Measurements from ENCODE around the gene CACHD1.
"Not testable (repeated sequence)": the region's sequence is repeated elsewhere in the genome, so short reads cannot be mapped to it uniquely, and the experiment has no call there.

Gene CACHD1

DNA sequence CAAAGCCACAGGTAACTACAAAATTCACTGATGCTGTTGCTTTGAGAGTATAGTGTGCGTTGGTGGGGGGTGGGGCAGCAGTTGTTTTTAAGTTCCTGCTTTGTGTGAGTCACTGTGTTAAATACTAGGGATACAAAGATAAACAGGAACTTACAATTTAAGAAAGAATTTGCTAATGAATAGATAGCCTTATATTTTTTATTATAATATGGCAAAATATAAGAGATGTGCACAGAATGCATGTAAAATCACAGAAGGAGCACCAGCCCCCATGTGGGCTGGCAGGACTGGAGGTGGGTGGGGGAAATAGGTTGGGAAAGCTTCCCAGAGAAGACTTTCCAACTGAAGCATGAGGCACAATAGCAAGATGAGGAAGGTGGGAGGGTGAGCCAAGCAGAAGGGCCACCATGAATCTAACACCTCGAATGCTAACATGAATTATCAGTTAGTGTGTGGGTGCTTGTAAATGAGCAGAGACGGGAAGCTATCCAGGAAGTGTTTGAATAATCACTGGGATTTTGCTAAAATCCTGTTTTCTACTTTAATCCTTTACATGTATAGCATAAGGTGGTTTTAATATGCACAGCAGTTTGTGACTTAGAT, 217.9 kb downstream of the CACHD1 start:
- no peak overlapping the region for H3K27ac ChIP-seq (ENCODE audit: low read depth, low read length)
- peaks cover 32 to 62% (median 36%) of the 10 kb centered on the region in 5 donors for H3K36me3 ChIP-seq (ENCODE audit: control insufficient read depth in 5 of 5, insufficient read depth in 5 of 5, low read length in 5 of 5)

DNA sequence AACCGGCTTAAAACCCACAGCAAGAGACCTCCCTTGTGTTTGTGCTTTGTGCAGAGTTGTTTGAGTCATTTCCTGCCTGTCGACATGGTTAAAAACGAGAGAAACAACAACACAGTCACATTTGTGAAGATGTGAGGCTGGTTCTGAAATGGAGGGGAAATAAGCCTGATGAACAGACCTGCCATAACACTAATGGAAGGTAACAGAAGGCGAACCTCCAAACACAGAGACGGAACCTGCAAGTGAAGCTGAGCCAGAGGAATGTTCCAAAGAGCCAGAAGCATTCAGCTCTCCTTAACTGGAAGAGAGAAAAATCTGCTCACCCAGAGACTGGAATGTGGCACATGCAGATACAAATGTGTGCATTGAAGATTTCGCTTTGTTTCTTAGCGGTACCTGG, 221.7 kb downstream of the CACHD1 start:
- Histone ChIP-seq H3K4me3 (ENCODE audit: low read depth in 1 of 5, low read length in 5 of 5) (no peak overlapping the region), H3K27ac (ENCODE audit: low read depth, low read length) (no peak overlapping the region), H3K4me1 (ENCODE audit: control insufficient read depth in 5 of 5, insufficient read depth in 5 of 5, low read length in 5 of 5) (peaks cover 0 to 13% (median 2%) of the 10 kb centered on the region in 5 donors), H3K36me3 (ENCODE audit: control insufficient read depth in 5 of 5, insufficient read depth in 5 of 5, low read length in 5 of 5) (peaks cover 21 to 50% (median 31%) of the 10 kb centered on the region in 5 donors), H3K9ac (ENCODE audit: low read length in 5 of 5) (no peak overlapping the region), H3K27me3 (ENCODE audit: control insufficient read depth in 5 of 5, insufficient read depth in 4 of 5, low read length in 5 of 5) (no peaks in the 10 kb centered on the region), H3K9me3 (ENCODE audit: control insufficient read depth in 5 of 5, low read length in 5 of 5) (no peaks in the 10 kb centered on the region)

More for the DNA sequence above, 217.9 kb downstream of the CACHD1 start:
- Histone ChIP-seq H3K4me1 (ENCODE audit: control insufficient read depth in 5 of 5, insufficient read depth in 5 of 5, low read length in 5 of 5) (peaks cover 0 to 18% (median 2%) of the 10 kb centered on the region in 5 donors), H3K9ac (ENCODE audit: low read length in 5 of 5) (no peak overlapping the region), H3K4me3 (ENCODE audit: low read depth in 1 of 5, low read length in 5 of 5) (no peak overlapping the region), H3K27me3 (ENCODE audit: control insufficient read depth in 5 of 5, insufficient read depth in 4 of 5, low read length in 5 of 5) (no peaks in the 10 kb centered on the region), H3K9me3 (ENCODE audit: control insufficient read depth in 5 of 5, low read length in 5 of 5) (no peaks in the 10 kb centered on the region)

DNA sequence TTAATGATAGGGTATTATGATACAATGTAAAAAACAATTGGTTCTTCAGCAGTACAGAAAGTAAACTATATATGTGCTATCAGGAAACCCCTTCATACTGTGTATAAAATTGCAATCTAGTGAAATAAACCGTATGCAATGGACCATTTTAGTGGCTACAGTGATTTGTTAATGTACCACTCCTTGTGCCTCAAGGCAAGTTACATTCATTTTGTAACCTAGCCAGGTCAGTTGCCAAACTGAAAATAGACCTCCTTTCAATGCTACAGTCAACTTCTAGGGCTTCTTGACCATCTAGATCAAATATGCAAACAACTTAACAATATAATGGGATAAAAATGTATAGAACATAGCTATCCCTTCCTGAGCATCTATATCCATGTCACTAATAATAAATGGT, 223.0 kb downstream of the CACHD1 start:
- peaks cover 21 to 47% (median 31%) of the 10 kb centered on the region in 5 donors for H3K36me3 ChIP-seq (ENCODE audit: control insufficient read depth in 5 of 5, insufficient read depth in 5 of 5, low read length in 5 of 5)
- no peak overlapping the region for H3K27ac ChIP-seq (ENCODE audit: low read depth, low read length)
- no peaks in the 10 kb centered on the region for H3K9me3 ChIP-seq (ENCODE audit: control insufficient read depth in 5 of 5, low read length in 5 of 5)
- no peak overlapping the region for H3K9ac ChIP-seq (ENCODE audit: low read length in 5 of 5)
- H3K27me3 ChIP-seq (ENCODE audit: control insufficient read depth in 5 of 5, insufficient read depth in 4 of 5, low read length in 5 of 5), result no peaks in the 10 kb centered on the region
- peaks cover 0 to 4% (median 0%) of the 10 kb centered on the region in 5 donors for H3K4me1 ChIP-seq (ENCODE audit: control insufficient read depth in 5 of 5, insufficient read depth in 5 of 5, low read length in 5 of 5)
- no peak overlapping the region for H3K4me3 ChIP-seq (ENCODE audit: low read depth in 1 of 5, low read length in 5 of 5)

DNA sequence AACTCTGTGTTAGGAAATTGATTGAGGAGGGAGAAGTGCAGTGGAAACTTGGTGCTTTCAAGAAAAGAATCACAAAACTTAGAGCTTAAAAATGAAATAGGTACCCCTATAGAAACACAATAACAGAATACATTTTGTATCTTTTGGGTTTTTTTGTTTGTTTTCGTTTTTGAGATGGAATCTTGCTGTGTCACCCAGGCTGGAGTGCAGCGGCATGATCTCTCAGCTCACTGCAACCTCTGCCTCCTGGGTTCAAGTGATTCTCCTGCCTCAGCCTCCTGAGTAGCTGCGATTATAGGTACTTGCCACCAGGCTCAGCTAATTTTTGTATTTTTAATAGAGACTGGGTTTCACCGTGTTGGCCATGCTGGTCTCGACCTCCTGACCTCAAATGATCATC, 223.5 kb downstream of the CACHD1 start:
- H3K9ac ChIP-seq (ENCODE audit: low read length in 5 of 5), result no peak overlapping the region
- no peaks in the 10 kb centered on the region for H3K4me1 ChIP-seq (ENCODE audit: control insufficient read depth in 5 of 5, insufficient read depth in 5 of 5, low read length in 5 of 5)
- H3K36me3 ChIP-seq (ENCODE audit: control insufficient read depth in 5 of 5, insufficient read depth in 5 of 5, low read length in 5 of 5), result peaks cover 19 to 42% (median 30%) of the 10 kb centered on the region in 5 donors
- no peak overlapping the region for H3K27ac ChIP-seq (ENCODE audit: low read depth, low read length)
- no peaks in the 10 kb centered on the region for H3K27me3 ChIP-seq (ENCODE audit: control insufficient read depth in 5 of 5, insufficient read depth in 4 of 5, low read length in 5 of 5)
- no peaks in the 10 kb centered on the region for H3K9me3 ChIP-seq (ENCODE audit: control insufficient read depth in 5 of 5, low read length in 5 of 5)
- H3K4me3 ChIP-seq (ENCODE audit: low read depth in 1 of 5, low read length in 5 of 5), result no peak overlapping the region

DNA sequence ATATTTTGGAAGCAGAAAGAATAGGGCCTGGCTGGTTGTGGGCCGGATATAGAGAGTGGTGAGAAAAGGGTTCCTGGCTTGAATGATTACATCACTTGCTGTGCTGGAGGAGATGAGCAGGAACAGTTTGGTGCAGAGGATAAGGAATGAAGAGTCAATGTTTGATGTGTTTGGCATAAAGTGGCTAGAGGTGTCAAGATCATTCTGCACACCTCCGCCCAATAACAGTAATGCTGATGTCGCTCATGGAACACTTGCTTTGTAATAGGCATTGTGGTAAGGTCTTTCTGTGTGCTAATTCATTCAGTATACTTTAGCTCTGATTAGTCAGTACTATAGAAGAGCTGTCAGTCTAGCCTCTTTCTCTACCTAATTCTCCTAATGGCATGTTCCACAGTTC, 226.9 kb downstream of the CACHD1 start:
- Histone ChIP-seq H3K4me1 (ENCODE audit: control insufficient read depth in 5 of 5, insufficient read depth in 5 of 5, low read length in 5 of 5) (no peaks in the 10 kb centered on the region), H3K9me3 (ENCODE audit: control insufficient read depth in 5 of 5, low read length in 5 of 5) (no peaks in the 10 kb centered on the region), H3K9ac (ENCODE audit: low read length in 5 of 5) (no peak overlapping the region), H3K27me3 (ENCODE audit: control insufficient read depth in 5 of 5, insufficient read depth in 4 of 5, low read length in 5 of 5) (no peaks in the 10 kb centered on the region), H3K36me3 (ENCODE audit: control insufficient read depth in 5 of 5, insufficient read depth in 5 of 5, low read length in 5 of 5) (peaks cover 3 to 18% (median 5%) of the 10 kb centered on the region in 5 donors), H3K27ac (ENCODE audit: low read depth, low read length) (no peak overlapping the region), H3K4me3 (ENCODE audit: low read depth in 1 of 5, low read length in 5 of 5) (no peak overlapping the region)

DNA sequence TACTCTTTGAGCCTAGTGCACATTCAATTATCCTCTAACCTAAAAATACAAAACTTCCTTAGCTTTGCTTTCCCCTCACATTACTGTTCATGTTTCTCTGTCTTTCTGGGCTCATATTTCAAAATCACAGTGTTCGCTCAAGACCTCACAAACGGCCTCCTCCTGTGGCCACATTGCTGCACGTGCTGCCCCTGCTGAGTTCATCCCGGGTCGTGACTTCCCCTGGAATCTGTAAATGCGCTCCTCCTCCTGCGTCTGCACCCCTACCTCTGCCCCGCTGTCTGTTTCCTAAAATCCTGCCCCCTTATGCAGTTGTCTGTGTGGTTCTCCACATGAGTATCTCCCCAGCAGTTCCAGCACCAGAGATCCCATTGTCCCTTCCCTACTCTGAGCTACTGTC, 229.4 kb downstream of the CACHD1 start:
- Histone ChIP-seq H3K4me1 (ENCODE audit: control insufficient read depth in 5 of 5, insufficient read depth in 5 of 5, low read length in 5 of 5) (no peaks in the 10 kb centered on the region), H3K27ac (ENCODE audit: low read depth, low read length) (no peak overlapping the region), H3K4me3 (ENCODE audit: low read depth in 1 of 5, low read length in 5 of 5) (no peak overlapping the region), H3K27me3 (ENCODE audit: control insufficient read depth in 5 of 5, insufficient read depth in 4 of 5, low read length in 5 of 5) (no peaks in the 10 kb centered on the region), H3K9me3 (ENCODE audit: control insufficient read depth in 5 of 5, low read length in 5 of 5) (no peaks in the 10 kb centered on the region), H3K9ac (ENCODE audit: low read length in 5 of 5) (no peak overlapping the region), H3K36me3 (ENCODE audit: control insufficient read depth in 5 of 5, insufficient read depth in 5 of 5, low read length in 5 of 5) (peaks cover 0 to 5% (median 0%) of the 10 kb centered on the region in 5 donors)

DNA sequence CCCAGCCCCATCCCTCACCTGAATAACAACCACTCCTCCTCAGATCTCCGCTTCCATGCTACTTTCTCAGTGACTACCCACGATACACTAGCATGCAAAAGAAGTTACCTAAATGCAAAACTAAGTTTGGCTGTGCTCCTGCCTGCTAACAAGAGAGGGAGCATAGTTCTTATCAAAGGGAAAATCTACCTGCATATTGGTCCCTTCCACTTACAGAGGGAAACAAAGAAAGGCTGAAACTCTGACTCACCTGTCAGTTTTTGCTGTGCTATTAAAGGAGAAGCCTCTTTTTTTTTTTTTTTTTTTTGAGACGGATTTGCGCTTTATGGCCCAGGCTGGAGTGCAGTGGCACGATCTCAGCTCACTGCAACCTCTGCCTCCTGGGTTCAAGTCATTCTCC, 231.1 kb downstream of the CACHD1 start:
- Histone ChIP-seq H3K27ac (ENCODE audit: low read depth, low read length) (no peak overlapping the region), H3K4me1 (ENCODE audit: control insufficient read depth in 5 of 5, insufficient read depth in 5 of 5, low read length in 5 of 5) (no peaks in the 10 kb centered on the region), H3K36me3 (ENCODE audit: control insufficient read depth in 5 of 5, insufficient read depth in 5 of 5, low read length in 5 of 5) (no peaks in the 10 kb centered on the region), H3K4me3 (ENCODE audit: low read depth in 1 of 5, low read length in 5 of 5) (no peak overlapping the region), H3K9ac (ENCODE audit: low read length in 5 of 5) (no peak overlapping the region), H3K27me3 (ENCODE audit: control insufficient read depth in 5 of 5, insufficient read depth in 4 of 5, low read length in 5 of 5) (no peaks in the 10 kb centered on the region), H3K9me3 (ENCODE audit: control insufficient read depth in 5 of 5, low read length in 5 of 5) (no peaks in the 10 kb centered on the region)

DNA sequence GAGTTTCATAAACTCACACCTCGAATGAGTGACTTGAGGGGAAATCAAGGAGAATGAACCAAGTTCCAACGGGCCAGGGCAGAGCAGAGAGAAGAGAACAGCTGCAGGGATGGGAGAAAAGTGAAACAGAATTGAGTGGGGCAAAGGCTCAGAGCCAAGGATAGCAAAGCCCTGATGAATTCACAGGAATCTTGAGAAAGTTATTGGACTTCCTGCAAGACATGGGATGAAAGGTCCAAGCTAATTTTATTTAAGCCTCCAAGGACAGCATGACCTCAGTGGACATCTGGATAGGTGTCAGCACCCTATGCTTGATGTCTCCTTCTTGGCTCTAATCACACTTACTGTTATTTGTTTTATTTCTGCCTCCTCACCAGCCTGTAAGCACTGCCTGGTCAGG, 232.0 kb downstream of the CACHD1 start:
- Histone ChIP-seq H3K4me3 (ENCODE audit: low read depth in 1 of 5, low read length in 5 of 5) (no peak overlapping the region), H3K9ac (ENCODE audit: low read length in 5 of 5) (no peak overlapping the region), H3K4me1 (ENCODE audit: control insufficient read depth in 5 of 5, insufficient read depth in 5 of 5, low read length in 5 of 5) (no peaks in the 10 kb centered on the region), H3K9me3 (ENCODE audit: control insufficient read depth in 5 of 5, low read length in 5 of 5) (no peaks in the 10 kb centered on the region), H3K27me3 (ENCODE audit: control insufficient read depth in 5 of 5, insufficient read depth in 4 of 5, low read length in 5 of 5) (no peaks in the 10 kb centered on the region), H3K27ac (ENCODE audit: low read depth, low read length) (no peak overlapping the region), H3K36me3 (ENCODE audit: control insufficient read depth in 5 of 5, insufficient read depth in 5 of 5, low read length in 5 of 5) (no peaks in the 10 kb centered on the region)

DNA sequence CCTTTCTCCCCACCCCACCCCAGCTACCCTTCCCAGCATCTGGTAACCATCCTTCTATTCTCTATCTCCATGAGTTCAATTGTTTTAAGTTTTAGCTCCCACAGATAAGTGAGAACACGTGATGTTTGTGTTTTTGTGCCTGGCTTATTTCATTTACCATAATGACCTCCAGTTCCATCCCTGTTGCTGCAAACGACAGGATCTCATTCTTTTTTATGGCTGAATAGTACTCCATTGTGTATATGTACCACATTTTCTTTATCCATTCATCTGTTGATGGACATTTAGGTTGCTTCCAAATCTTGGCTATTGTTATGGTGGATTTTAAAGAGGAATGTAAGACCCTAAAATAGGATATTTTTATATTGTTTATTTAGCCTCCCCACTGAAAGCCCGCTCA, 232.7 kb downstream of the CACHD1 start:
- not testable (repeated sequence) for H3K27ac ChIP-seq (ENCODE audit: low read depth, low read length); H3K4me3 ChIP-seq (ENCODE audit: low read depth in 1 of 5, low read length in 5 of 5); H3K4me1 ChIP-seq (ENCODE audit: control insufficient read depth in 5 of 5, insufficient read depth in 5 of 5, low read length in 5 of 5); H3K27me3 ChIP-seq (ENCODE audit: control insufficient read depth in 5 of 5, insufficient read depth in 4 of 5, low read length in 5 of 5); H3K9ac ChIP-seq (ENCODE audit: low read length in 5 of 5); H3K9me3 ChIP-seq (ENCODE audit: control insufficient read depth in 5 of 5, low read length in 5 of 5); H3K36me3 ChIP-seq (ENCODE audit: control insufficient read depth in 5 of 5, insufficient read depth in 5 of 5, low read length in 5 of 5)

DNA sequence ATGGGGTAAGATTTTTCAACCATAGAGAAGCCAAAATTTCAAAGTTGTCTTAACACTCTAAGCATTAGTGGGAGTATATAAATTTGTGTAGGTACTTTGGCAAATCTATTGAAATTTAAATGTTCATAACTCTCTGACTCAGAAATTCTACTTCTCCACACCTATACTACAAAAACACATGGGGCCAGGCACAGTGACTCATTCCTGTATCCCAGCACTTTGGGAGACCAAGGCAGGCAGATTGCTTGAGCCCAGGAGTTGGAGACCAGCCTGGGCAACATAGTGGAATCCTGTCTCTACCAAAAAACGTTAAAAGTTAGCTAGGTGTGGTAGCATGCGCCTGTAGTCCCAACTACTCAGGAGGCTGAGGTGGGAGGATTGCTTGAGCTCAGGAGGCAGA, 233.7 kb downstream of the CACHD1 start:
- Histone ChIP-seq H3K27me3 (ENCODE audit: control insufficient read depth in 5 of 5, insufficient read depth in 4 of 5, low read length in 5 of 5) (no peaks in the 10 kb centered on the region), H3K27ac (ENCODE audit: low read depth, low read length) (no peak overlapping the region), H3K9ac (ENCODE audit: low read length in 5 of 5) (no peak overlapping the region), H3K36me3 (ENCODE audit: control insufficient read depth in 5 of 5, insufficient read depth in 5 of 5, low read length in 5 of 5) (no peaks in the 10 kb centered on the region), H3K9me3 (ENCODE audit: control insufficient read depth in 5 of 5, low read length in 5 of 5) (no peaks in the 10 kb centered on the region), H3K4me1 (ENCODE audit: control insufficient read depth in 5 of 5, insufficient read depth in 5 of 5, low read length in 5 of 5) (no peaks in the 10 kb centered on the region), H3K4me3 (ENCODE audit: low read depth in 1 of 5, low read length in 5 of 5) (no peak overlapping the region)

Data from subcutaneous abdominal adipose tissue (tissue), 5 donors.